ENCODE results near the gene MBD3L1.

- TF ChIP-seq POLR2A (IDR thresholded peaks at IDR 0.05; ENCODE audit: low read length) = peak; percentile 83
- peak; percentile 14 for TF ChIP-seq GATA1 (IDR thresholded peaks at IDR 0.05; ENCODE audit: low read depth, low read length)
Observed at GRCh38 chr19:8832132-8833021, at the start of gene MBD3L1, which contains the start of gene ZNF558.
